GM12874 (cell line): Measurements from ENCODE around the gene TMSB10.
A peak's percentile ranks its signal among the peaks of the same experiment; 100 is the strongest.

ENCODE experiments used
- CTCF ChIP-seq: IDR thresholded peaks from 2 replicates; pipeline ENCODE4 v1.5.1; 2011; ENCODE audit warnings: low read depth, mild to moderate bottlenecking, control low read depth, low read length, moderate library complexity; ENCODE audit not compliant: insufficient read depth

The TMSB10 gene

GRCh38 chr2:84862006-84862405, 43.5 kb upstream of the TMSB10 start:
- no peak for TF ChIP-seq CTCF

DNA sequence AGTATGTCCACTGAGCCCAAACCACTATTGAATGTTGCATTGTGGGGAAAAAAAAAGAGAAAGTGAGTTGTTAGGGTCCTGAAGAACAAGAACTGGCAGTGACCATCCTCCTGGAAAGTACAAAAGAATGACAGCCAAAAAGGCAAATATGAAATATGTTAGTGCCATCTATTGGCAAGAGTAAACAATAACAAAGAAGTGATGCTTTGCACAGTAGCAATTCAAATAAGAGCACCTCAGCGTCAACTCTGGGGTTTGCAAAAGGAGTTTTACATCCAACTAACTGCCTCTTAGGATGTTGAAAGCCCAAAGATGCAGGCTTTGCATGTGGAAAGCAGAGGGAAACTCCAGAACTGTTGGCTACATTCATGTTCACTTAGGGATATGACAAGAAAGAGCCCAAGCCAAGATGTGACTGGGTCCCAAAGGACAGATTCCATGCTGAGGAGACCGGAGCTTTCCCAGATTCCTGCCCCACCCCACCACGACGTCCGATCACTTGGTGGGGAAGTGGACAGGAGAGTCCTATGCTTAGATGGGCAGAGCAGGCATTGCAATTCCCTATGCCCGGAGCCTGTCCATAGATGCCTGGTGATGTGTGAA, 40.2 kb upstream of the TMSB10 start:
- TF ChIP-seq CTCF = peak; percentile 34; the same call in 1 of the 2 replicates

DNA sequence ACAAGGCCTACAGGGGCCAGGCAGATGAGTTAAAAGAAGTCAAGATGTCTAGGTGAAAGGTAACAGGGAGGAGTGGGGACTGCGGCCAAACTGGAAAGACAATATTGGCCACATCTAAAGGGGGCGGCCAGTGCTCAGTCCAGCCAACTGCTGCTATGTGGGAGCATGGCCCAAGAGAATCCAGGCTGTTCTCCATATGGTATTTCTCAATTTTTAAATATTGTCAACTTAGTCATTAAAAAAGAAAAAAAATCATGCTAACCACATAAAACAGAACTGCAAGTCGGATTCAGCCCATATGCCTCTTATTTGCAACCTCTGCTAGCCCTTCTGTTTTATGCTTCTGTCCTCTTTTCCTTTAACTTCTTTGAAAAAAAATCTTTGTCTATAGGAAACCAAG, 39.3 kb upstream of the TMSB10 start:
- TF ChIP-seq CTCF = no peak

DNA sequence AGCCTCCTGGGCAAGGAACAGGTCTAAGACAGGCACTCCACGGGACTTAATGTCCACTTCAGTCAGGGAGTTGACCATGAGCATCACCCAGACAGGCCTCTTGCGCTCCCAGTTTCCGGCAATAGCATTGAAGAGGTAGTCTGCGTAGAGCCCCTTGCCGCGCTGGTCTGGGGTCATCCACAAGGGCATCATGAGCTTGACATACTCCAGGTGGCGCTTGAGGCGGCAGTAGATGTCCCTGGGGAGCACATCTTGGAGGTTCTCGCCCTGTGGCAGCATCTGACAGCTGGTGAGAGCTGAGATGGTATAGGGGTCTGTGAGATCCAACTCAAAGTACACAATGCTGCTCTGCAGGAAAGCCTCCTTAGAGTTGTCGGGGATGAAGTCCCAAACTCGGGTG, 35.1 kb upstream of the TMSB10 start:
- no peak for TF ChIP-seq CTCF

DNA sequence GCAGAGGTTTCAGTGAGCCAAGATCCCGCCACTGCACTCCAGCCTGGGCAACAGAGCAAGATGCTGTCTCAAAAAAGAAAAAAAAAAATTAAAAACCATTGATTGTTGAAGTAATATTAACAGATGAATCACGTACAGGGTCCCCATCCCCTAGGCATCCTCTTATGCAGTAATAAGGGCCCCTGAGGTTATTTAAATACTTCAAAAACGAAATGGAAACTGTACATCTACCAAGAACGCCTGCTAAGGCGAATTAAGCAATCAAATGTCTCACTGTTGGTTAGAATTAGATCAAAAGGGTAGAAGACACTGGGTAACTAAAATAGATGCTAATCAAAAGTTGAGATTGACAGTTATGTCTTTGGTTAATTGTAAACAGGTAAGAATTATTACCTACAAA, 32.1 kb upstream of the TMSB10 start:
- no peak for TF ChIP-seq CTCF

DNA sequence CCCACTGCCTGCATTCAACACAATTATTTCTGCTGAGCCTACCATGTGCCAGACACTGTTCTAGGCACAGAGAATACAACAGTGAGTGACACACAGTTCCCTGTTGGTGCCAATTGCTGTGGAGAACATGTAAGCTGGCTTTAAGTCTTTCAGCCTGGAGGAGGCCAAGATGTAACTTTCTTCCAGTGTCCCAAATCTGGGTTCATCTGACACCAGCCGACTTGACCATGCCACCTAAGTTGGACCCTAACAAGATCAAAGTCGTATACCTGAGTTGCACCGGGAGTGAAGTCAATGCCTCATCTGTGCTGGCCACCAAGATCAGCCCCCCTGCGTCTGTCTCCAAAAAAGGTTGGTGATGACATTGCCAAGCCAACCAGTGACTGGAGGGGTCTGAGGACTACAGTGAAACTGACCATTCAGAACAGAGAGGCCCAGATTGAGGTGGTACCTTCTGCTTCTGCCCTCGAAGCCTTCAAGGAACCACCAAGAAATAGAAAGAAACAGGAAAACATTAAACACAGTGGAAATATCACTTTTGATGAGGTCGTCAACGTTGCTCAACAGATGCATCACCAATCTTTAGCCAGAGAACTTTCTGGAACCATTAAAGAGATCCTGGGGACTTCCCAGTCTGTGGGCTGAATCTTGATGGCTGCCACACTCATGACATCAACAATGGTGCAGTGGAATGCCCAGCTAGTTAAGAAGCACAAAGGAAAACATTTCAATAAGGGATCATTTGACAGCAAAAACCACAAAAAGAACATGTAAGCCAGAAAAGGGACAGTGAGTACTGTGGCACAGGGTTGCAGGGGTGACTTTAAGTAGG, 30.9 kb upstream of the TMSB10 start:
- no peak for TF ChIP-seq CTCF

DNA sequence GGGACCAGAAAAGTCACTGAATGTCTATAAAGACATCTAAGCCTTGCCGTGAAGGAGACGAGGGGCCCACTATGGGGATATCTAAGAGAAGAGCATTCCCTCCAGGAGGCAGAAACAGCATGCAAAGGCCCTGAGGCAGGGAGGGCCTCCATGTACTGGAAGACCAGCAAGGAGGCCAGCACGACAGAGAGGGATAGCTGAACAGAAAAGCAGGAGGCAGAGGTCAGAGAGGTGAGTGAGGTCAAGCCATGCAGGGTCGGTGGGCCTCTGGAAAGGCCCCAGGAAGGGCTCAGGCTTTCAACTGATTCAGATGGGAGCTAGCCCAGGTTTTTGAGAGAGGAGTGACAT, 30.3 kb upstream of the TMSB10 start:
- TF ChIP-seq CTCF = no peak
